ENCODE data around the gene MINDY2.

DNA sequence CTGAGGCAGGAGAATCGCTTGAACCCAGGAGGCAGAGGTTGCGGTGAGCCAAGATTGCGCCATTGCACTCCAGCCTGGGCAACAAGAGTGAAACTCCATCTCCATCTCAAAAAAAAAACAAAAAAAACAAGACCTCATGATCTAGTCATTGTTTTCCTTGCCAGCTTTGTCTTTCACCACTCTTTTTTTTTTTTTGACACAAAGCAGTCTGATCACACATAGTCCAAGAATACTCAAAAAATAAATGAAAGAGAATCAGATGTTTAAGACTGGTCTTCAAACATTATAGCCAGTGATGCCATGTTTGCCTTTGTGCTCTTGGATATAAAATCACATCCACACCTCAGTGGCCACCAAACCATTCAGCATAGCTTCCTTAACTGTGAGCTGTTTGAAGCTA, 15.8 kb upstream of the MINDY2 start:
- TF ChIP-seq CTCF (IDR thresholded peaks at IDR 0.05; ENCODE audit: low read depth, low read length), result no peak
- TF ChIP-seq EZH2phosphoT487 (IDR thresholded peaks at IDR 0.05; ENCODE audit: low read depth), result no peak

Measured in OCI-LY3 (cell line).